Measurements from ENCODE around the gene HDDC3. TPM values are rescaled to one million over a fixed set of nuclear protein-coding genes. Genes with fewer than 3 reads are reported as not detected.
A peak's percentile ranks its signal among the peaks of the same experiment; 100 is the strongest.

The HDDC3 gene
- total and polyA plus RNA-seq, 9 of the 15 experiments (the other 6 are each of a cell fraction or from before 2014, with no cell fraction given): 14.9 to 55.8 (median 36.9) TPM

- TF ChIP-seq MLX (CRISPR knock-in tag; conservative IDR thresholded peaks at IDR 0.05) (no peak), SLC30A9 (CRISPR knock-in tag; IDR thresholded peaks at IDR 0.05) (no peak), MTA3 (IDR thresholded peaks at IDR 0.05; ENCODE audit: borderline replicate concordance) (no peak), LARP7 (IDR thresholded peaks at IDR 0.05) (no peak), HNRNPLL (IDR thresholded peaks at IDR 0.05; ENCODE audit: low read depth, low read length, poor library complexity, severe bottlenecking) (no peak)
- TF ChIP-seq, protein P1, sequence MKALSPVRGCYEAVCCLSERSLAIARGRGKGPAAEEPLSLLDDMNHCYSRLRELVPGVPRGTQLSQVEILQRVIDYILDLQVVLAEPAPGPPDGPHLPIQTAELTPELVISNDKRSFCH (CRISPR knock-in tag; IDR thresholded peaks at IDR 0.05): no peak
- TF ChIP-seq, protein P1 (tag; IDR thresholded peaks at IDR 0.05): no peak
Measured at GRCh38 chr15:90981681-90982080, 49.3 kb upstream of the HDDC3 start (continued).

DNA sequence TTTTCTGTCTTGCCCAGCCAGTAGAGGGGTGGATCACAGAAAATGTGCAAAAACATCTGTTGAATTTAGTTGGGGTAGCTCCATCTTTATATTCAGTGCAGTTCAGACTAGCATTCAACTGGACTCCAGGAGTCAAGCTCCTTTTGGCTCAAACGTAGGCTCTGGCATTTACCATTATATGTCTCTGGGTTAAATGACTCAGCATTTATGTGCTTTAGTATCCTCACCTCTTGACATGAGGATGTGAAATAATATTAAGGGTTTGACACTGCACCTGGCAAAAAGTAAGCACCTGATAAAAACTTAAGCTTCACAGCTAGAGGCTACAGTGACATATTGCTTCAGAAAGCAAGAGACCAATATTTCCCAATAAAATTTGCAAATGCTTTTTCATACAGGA, 47.2 kb upstream of the HDDC3 start:
- CTCF ChIA-PET (ENCODE audit: low intra/inter-chr PET ratio): no interaction called here
- no peak overlapping the region for H2AFZ ChIP-seq (ENCODE audit: low read depth, low read length)
- no peaks in the 10 kb centered on the region for H4K20me1 ChIP-seq (replicated peaks; ENCODE audit: control insufficient read depth, insufficient read depth, low read length)
- in situ Hi-C loops (cut with MboI) (no loop called here), intact Hi-C loops (cut with micrococcal nuclease) (no loop called here)
- no peaks in the 10 kb centered on the region for H3K27me3 ChIP-seq (ENCODE audit: control insufficient read depth in 2 of 2, insufficient read depth in 2 of 2, low read length in 2 of 2)
- H3K9ac ChIP-seq (ENCODE audit: insufficient read depth in 1 of 2, low read depth in 2 of 2, low read length in 2 of 2): no peak overlapping the region
- WGBS (ENCODE audit: insufficient coverage, low coverage, missing lambda C conversion rate): 46% methylated on average over 1 of the region's 1 CpG
- peak overlapping the region; percentile 47; the same call in 2 of the 3 replicates for H3K27ac ChIP-seq (ENCODE audit: extremely low read depth, low read depth, low read length)
- no TSS peak for BruUV-seq (replicated peaks)
- peaks cover 21% of the 10 kb centered on the region for H3K79me2 ChIP-seq (ENCODE audit: control insufficient read depth, insufficient read depth, low read length)
- H3K4me2 ChIP-seq (ENCODE audit: insufficient read depth, low read length): no peak overlapping the region
- no peaks in the 10 kb centered on the region for H3K9me3 ChIP-seq (replicated peaks; ENCODE audit: control insufficient read depth, insufficient read depth, low read depth, low read length)
- POLR2A ChIA-PET: interaction anchor here (0.6 to 8.7 kb wide), 12 partner anchors 8 to 190 kb away, joined by 3 to 65 read pairs (median 4); partner anchors contain the start of gene RCCD1
- no peaks in the 10 kb centered on the region for H3K4me1 ChIP-seq (replicated peaks in 1 of 2; ENCODE audit: control insufficient read depth in 2 of 2, insufficient read depth in 2 of 2, low read length in 2 of 2)
- ATAC-seq (peak; percentile 40; the same call in 1 of the 3 replicates), DNase-seq (ENCODE audit: extremely low read depth in 1 of 4, low spot score in 3 of 4) (no peak), FAIRE-seq (no peak)
- H3K9me1 ChIP-seq (ENCODE audit: control insufficient read depth, insufficient read depth, low read length): no peaks in the 10 kb centered on the region
- H3K4me3 ChIP-seq: no peak overlapping the region
- H3K36me3 ChIP-seq (ENCODE audit: control insufficient read depth, insufficient read depth, low read length): peaks cover 97% of the 10 kb centered on the region
- no peak for TF ChIP-seq PCBP2 (IDR thresholded peaks at IDR 0.05; ENCODE audit: low read depth, low read length, poor library complexity, severe bottlenecking)
- TF ChIP-seq ZNF184 (CRISPR knock-in tag; IDR thresholded peaks at IDR 0.05): no peak
- TF ChIP-seq MECOM (CRISPR knock-in tag; IDR thresholded peaks at IDR 0.05): no peak
- no peak for TF ChIP-seq TSC22D4 (tag; IDR thresholded peaks at IDR 0.05)
- TF ChIP-seq CBX1 (IDR thresholded peaks at IDR 0.05; ENCODE audit: low read depth): no peak
- TF ChIP-seq BRF1 (IDR thresholded peaks at IDR 0.05; ENCODE audit: borderline replicate concordance, extremely low read depth, insufficient read length): no peak
- TF ChIP-seq ZNF75A (CRISPR knock-in tag; IDR thresholded peaks at IDR 0.05): no peak
- TF ChIP-seq E2F4 (CRISPR knock-in tag; IDR thresholded peaks at IDR 0.05; ENCODE audit: low read depth): no peak
- TF ChIP-seq ZNF316 (IDR thresholded peaks at IDR 0.05): peak; percentile 87
- TF ChIP-seq ZBTB33 (CRISPR knock-in tag; IDR thresholded peaks at IDR 0.05): no peak
- no peak for TF ChIP-seq SIN3B (IDR thresholded peaks at IDR 0.05; ENCODE audit: low read depth)
- TF ChIP-seq C11orf30 (IDR thresholded peaks at IDR 0.05; ENCODE audit: low read depth): peak; percentile 74
- peak; percentile 60; the same call in 1 of the 2 replicates for TF ChIP-seq BACH1 (tag; IDR thresholded peaks at IDR 0.05)
